Measurements from ENCODE around the gene MAD2L1BP.
A peak's percentile ranks its signal among the peaks of the same experiment; 100 is the strongest.
"Not testable (repeated sequence)": the region's sequence is repeated elsewhere in the genome, so short reads cannot be mapped to it uniquely, and the experiment has no call there.

The MAD2L1BP gene

DNA sequence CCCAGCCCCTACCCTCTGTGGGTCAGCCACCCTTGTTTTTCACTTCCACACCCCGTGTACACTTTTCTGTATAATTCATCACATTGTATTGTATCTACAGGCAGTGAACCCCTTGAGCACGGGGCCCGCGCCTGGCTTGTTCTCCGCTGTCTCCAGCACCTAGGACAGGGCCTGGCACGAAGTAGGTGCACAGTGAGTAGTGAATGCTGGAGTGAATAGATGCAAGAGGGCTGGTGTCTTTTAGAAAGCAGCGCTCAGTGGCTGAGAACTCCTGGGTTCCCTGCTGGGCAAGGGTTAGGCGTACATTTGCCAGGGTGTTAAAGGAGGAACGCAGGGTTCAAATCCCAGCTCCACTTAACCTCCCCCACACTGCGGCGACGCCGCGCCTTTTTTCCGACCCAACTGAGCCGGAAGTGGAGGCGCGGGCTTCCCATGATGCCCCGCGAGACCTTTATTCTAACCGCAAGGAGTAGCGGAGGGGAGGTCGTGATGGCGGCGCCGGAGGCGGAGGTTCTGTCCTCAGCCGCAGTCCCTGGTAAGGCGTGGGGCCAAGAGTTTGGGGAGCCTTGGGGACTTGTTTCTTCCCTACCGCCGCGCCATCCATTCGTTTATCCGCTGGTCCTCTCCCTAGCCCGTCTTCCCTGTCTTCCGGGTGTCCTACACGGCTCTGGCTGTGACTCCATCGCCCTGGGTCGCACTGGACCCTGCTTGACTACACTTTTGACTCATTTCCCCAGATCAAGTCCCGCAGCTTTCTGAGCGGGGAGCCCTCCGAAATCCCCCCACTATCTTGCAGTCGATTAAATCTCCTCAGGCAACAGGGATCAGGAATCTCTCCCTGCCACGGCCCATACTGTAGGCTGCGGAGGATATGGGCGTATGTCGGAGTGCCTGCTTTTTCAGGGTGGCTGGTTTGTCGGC lies at the start of gene MAD2L1BP:
MAD2L1BP (plus strand) TSS at position 454 of the 921 bp plus-strand sequence; CDS start at position 490, 36 bp downstream.
- Histone ChIP-seq H3K27me3 (no peaks in the 10 kb centered on the region), H3K4me1 (peaks cover 0 to 40% (median 30%) of the 10 kb centered on the region in 4 donors), H3K36me3 (peaks cover 12 to 30% (median 28%) of the 10 kb centered on the region in 3 donors), H3K27ac (peak within 1 kb of the TSS; percentile 86), H3K4me3 (peak within 1 kb of the TSS; percentile 78 to 80), H3K9me3 (no peaks in the 10 kb centered on the region)
- DNase-seq = peak; percentile 79 to 84
- TF ChIP-seq CTCF (IDR thresholded peaks at IDR 0.05) = no peak
- intact Hi-C loops (cut with DNase I; ENCODE audit: low total_unique reads) = no loop called here

DNA sequence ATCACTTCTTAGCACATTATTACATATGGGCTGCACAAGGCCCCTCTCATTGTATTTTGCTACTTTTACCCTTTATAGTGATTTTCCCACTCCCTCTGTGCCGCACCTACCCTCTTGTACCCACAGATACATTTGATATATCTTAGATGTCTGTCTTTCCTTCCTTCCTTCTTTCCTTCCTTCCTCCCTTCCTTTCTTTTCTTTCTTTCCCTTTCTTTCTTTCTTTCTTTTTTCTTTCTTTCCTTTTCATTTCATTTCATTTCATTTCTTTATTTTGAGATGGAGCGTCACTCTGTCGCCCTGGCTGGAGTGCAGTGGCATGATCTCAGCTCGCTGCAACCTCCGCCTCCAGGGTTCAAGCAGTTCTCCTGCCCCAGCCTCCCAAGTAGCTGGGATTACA lies 47.4 kb upstream of the MAD2L1BP start:
- no peaks in the 10 kb centered on the region for H3K4me1 ChIP-seq
- H3K27ac ChIP-seq = no peak overlapping the region
- no peak for TF ChIP-seq CTCF (IDR thresholded peaks at IDR 0.05)
- peaks cover 29 to 85% (median 46%) of the 10 kb centered on the region in 3 donors for H3K36me3 ChIP-seq
- no peak overlapping the region for H3K4me3 ChIP-seq
- intact Hi-C loops (cut with DNase I; ENCODE audit: low total_unique reads) = no loop called here
- DNase-seq = no peak
- H3K9me3 ChIP-seq = no peaks in the 10 kb centered on the region
- no peaks in the 10 kb centered on the region for H3K27me3 ChIP-seq

DNA sequence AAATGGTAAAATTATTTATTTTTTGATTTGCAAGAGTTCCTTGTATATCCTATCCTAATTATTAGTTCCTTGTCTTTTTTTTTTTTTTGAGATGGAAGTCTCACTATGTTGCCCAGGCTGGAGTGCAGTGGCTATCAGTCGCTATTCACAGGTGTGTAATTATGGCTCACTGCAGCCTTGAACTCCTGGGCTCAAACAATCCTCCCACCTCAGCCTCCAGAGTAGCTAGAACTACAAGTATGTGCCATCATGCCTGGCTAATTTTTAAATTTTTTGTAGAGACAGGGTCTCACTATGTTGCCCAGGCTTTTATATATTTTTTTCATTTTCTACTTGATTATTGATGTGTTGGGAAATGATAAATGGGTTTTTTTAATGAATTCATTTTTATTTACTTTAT lies 46.1 kb upstream of the MAD2L1BP start:
- intact Hi-C loops (cut with DNase I; ENCODE audit: low total_unique reads); H3K27me3 ChIP-seq; H3K9me3 ChIP-seq; H3K27ac ChIP-seq; H3K4me1 ChIP-seq; H3K4me3 ChIP-seq; DNase-seq: not testable (repeated sequence)
- peaks cover 19 to 71% (median 39%) of the 10 kb centered on the region in 3 donors for H3K36me3 ChIP-seq

DNA sequence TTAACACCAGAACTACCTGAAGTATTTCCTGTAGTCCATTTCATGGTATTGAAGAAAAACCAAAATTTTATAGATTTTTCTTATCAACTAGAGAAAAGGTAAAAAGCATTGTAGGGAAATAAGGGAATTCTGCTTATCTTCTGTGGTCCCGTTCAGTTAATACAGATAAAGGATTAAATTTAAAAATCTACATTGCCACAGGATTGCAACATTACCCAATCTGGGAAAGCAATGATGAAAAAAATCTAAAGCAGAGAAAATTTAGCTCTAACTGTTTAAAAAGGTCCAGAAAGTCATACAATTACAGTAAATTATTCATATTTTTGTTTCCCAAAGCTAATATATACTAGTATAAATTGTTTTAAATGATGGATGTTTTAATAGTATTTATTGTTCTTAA lies 41.7 kb upstream of the MAD2L1BP start:
- no peaks in the 10 kb centered on the region for H3K4me1 ChIP-seq
- no peaks in the 10 kb centered on the region for H3K27me3 ChIP-seq
- no peak overlapping the region for H3K27ac ChIP-seq
- intact Hi-C loops (cut with DNase I; ENCODE audit: low total_unique reads) = no loop called here
- no peak overlapping the region for H3K4me3 ChIP-seq
- DNase-seq = no peak
- H3K9me3 ChIP-seq = no peaks in the 10 kb centered on the region
- no peak for TF ChIP-seq CTCF (IDR thresholded peaks at IDR 0.05)
- peaks cover 12 to 44% (median 14%) of the 10 kb centered on the region in 3 donors for H3K36me3 ChIP-seq

- intact Hi-C loops (cut with DNase I; ENCODE audit: low total_unique reads) = no loop called here
- Histone ChIP-seq H3K9me3 (no peaks in the 10 kb centered on the region), H3K27me3 (no peaks in the 10 kb centered on the region), H3K4me3 (no peak overlapping the region), H3K36me3 (peaks cover 34 to 76% (median 37%) of the 10 kb centered on the region in 3 donors), H3K27ac (no peak overlapping the region), H3K4me1 (no peaks in the 10 kb centered on the region)
- TF ChIP-seq CTCF (IDR thresholded peaks at IDR 0.05) = no peak
- no peak for DNase-seq
Observed at GRCh38 chr6:43600595-43600994, 35.0 kb upstream of the MAD2L1BP start.

- Histone ChIP-seq H3K4me1 (no peaks in the 10 kb centered on the region), H3K27ac (no peak overlapping the region), H3K27me3 (no peaks in the 10 kb centered on the region), H3K4me3 (no peak overlapping the region), H3K9me3 (no peaks in the 10 kb centered on the region), H3K36me3 (peaks cover 21 to 80% (median 35%) of the 10 kb centered on the region in 3 donors)
- no peak for DNase-seq
- TF ChIP-seq CTCF (IDR thresholded peaks at IDR 0.05) = no peak
- intact Hi-C loops (cut with DNase I; ENCODE audit: low total_unique reads) = no loop called here
Observed at GRCh38 chr6:43604174-43604573, 31.5 kb upstream of the MAD2L1BP start.
